IMR-90 (cell line): Measurements from ENCODE around the gene PKP4.

Experiments used
- CEBPB ChIP-seq: IDR thresholded peaks from 2 replicates; pipeline ENCODE4 v1.6.1; 2012; ENCODE audit warnings: low read depth, low read length, improper control_type of control experiment
- MAFK ChIP-seq: IDR thresholded peaks from 2 replicates; pipeline ENCODE4 v1.6.1; 2012; ENCODE audit warnings: low read depth, low read length, improper control_type of control experiment
- MAZ ChIP-seq: IDR thresholded peaks from 2 replicates; pipeline ENCODE4 v1.6.1; 2012; ENCODE audit warnings: low read depth, mild to moderate bottlenecking, low read length, improper control_type of control experiment, moderate library complexity, borderline replicate concordance
- MXI1 ChIP-seq: IDR thresholded peaks from 2 replicates; pipeline ENCODE4 v1.6.1; 2012; ENCODE audit warnings: low read depth, mild to moderate bottlenecking, low read length, moderate library complexity, borderline replicate concordance
- NFE2L2 ChIP-seq: fragments of 150-350 bp; IDR thresholded peaks from 2 replicates; pipeline ENCODE4 v1.6.1; 2016; ENCODE audit warnings: low read depth, mild to moderate bottlenecking, low read length
- POLR2A ChIP-seq: IDR thresholded peaks from 2 replicates; pipeline ENCODE4 v1.6.1; 2012; ENCODE audit warnings: mild to moderate bottlenecking, low read depth, low read length
- RAD21 ChIP-seq: IDR thresholded peaks from 2 replicates; pipeline ENCODE4 v1.6.1; 2012; ENCODE audit warnings: low read length, improper control_type of control experiment
- RCOR1 ChIP-seq: IDR thresholded peaks from 2 replicates; pipeline ENCODE4 v1.6.1; 2012; ENCODE audit warnings: mild to moderate bottlenecking, low read length, improper control_type of control experiment; ENCODE audit not compliant: insufficient replicate concordance
- RFX5 ChIP-seq: IDR thresholded peaks from 2 replicates; pipeline ENCODE4 v1.8.0; 2012; ENCODE audit warnings: low read depth, mild to moderate bottlenecking, low read length, moderate library complexity
- SMC3 ChIP-seq: fragments of 150-350 bp; IDR thresholded peaks from 2 replicates; pipeline ENCODE4 v1.6.1; 2016; ENCODE audit warnings: low read depth, mild to moderate bottlenecking, antibody characterized with exemption, low read length, moderate library complexity
- TF ChIP-seq, protein P1 (sequence below): conservative IDR thresholded peaks from 2 replicates; pipeline ENCODE4 v1.5.1; 2012; ENCODE audit warnings: mild to moderate bottlenecking, low read depth, low read length, improper control_type of control experiment
- TF ChIP-seq, protein P2 (sequence below): fragments of 150-350 bp; IDR thresholded peaks from 2 replicates; pipeline ENCODE4 v1.6.1; 2016; ENCODE audit warnings: low read depth, mild to moderate bottlenecking, low read length, moderate library complexity, borderline replicate concordance
- TF ChIP-seq, protein P3 (sequence below): fragments of 150-350 bp; IDR thresholded peaks from 2 replicates; pipeline ENCODE4 v1.6.1; 2017; ENCODE audit warnings: mild to moderate bottlenecking, antibody characterized with exemption, low read length, low read depth

DNA sequence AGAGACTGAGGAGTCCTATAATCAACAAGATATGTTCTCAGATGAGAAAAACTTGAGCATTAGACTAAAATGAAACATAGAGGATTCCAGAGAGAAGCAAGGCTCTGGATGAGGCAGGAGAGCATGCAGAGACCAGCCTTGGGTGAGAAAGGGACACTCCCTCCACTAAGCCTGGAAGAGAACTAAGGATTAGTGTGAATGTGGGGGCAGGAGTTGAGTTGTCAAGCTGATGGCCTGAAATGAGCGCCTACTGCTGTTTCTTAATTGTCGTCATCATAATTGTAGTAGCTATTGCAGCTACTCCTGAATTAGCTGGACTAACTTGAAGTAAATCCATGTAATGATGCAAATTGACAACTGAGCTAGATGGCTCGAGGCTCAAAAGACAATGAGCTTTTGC is 114.1 kb downstream of the PKP4 start:
- TF ChIP-seq, protein P1, sequence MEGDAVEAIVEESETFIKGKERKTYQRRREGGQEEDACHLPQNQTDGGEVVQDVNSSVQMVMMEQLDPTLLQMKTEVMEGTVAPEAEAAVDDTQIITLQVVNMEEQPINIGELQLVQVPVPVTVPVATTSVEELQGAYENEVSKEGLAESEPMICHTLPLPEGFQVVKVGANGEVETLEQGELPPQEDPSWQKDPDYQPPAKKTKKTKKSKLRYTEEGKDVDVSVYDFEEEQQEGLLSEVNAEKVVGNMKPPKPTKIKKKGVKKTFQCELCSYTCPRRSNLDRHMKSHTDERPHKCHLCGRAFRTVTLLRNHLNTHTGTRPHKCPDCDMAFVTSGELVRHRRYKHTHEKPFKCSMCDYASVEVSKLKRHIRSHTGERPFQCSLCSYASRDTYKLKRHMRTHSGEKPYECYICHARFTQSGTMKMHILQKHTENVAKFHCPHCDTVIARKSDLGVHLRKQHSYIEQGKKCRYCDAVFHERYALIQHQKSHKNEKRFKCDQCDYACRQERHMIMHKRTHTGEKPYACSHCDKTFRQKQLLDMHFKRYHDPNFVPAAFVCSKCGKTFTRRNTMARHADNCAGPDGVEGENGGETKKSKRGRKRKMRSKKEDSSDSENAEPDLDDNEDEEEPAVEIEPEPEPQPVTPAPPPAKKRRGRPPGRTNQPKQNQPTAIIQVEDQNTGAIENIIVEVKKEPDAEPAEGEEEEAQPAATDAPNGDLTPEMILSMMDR: no peak
- TF ChIP-seq POLR2A: no peak
- no peak for TF ChIP-seq MAZ
- TF ChIP-seq MAFK: no peak
- TF ChIP-seq, protein P2, sequence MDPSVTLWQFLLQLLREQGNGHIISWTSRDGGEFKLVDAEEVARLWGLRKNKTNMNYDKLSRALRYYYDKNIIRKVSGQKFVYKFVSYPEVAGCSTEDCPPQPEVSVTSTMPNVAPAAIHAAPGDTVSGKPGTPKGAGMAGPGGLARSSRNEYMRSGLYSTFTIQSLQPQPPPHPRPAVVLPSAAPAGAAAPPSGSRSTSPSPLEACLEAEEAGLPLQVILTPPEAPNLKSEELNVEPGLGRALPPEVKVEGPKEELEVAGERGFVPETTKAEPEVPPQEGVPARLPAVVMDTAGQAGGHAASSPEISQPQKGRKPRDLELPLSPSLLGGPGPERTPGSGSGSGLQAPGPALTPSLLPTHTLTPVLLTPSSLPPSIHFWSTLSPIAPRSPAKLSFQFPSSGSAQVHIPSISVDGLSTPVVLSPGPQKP: no peak
- TF ChIP-seq SMC3: no peak
- no peak for TF ChIP-seq RAD21
- no peak for TF ChIP-seq CEBPB
- no peak for TF ChIP-seq MXI1
- no peak for TF ChIP-seq RCOR1
- TF ChIP-seq NFE2L2: no peak
- TF ChIP-seq, protein P3, sequence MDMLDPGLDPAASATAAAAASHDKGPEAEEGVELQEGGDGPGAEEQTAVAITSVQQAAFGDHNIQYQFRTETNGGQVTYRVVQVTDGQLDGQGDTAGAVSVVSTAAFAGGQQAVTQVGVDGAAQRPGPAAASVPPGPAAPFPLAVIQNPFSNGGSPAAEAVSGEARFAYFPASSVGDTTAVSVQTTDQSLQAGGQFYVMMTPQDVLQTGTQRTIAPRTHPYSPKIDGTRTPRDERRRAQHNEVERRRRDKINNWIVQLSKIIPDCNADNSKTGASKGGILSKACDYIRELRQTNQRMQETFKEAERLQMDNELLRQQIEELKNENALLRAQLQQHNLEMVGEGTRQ: no peak
- no peak for TF ChIP-seq RFX5
